ENCODE measurements around the gene SPEM2. TPM values are rescaled to one million over a fixed set of nuclear protein-coding genes. Genes with fewer than 3 reads are reported as not detected.

Gene SPEM2
- total and polyA plus RNA-seq, 2 of the 8 experiments (the other 6 are each of a cell fraction or from before 2014, with no cell fraction given): 0.03 TPM; not detected in 1

DNA sequence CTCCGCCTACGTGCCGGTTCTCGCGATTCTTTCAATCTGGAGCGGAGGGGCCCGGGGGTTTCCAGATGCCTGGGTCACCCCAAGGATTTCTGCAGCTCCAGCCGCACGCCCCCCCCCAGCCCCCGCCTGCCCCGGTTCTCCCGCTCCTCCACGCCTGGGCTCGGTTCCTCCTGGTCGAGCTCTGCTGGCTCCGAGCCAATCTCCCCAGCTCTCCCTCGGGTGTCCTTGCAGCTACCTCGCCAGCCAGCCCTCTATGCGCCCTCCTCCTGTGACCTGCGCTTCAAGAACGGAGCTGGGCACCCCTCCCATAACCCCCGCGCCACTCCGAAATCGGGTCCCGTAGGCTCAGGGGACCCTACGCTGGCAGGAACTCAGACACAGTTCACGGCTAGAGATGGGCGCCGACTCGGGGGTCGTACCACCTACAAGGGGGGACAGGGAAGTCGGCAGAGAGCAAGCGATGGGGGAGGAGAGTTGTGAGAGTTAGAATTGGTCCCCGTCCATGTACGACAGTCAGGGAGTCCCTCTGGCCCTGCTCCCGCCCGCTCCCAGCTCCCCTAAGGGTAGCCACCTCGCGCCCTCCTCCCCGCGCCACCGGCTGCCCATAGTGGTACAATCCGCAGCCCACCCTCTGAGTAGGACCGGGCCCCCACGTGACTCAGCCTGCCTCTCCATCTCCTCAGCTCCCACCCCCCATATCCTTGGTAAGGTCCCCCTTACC, 14.9 kb downstream of the SPEM2 start (continued):
- TF ChIP-seq CBX8 (IDR thresholded peaks at IDR 0.05; ENCODE audit: borderline replicate concordance, low read depth, low read length) (no peak), SP2 (IDR thresholded peaks at IDR 0.05; ENCODE audit: low read length) (no peak), CEBPB (IDR thresholded peaks at IDR 0.05; ENCODE audit: low read depth, low read length) (no peak)

Measured in H1 (cell line).